Osteoblast (primary cell): ENCODE data around the gene CYP4Z1. TPM values are rescaled to one million over a fixed set of nuclear protein-coding genes. Genes with fewer than 3 reads are reported as not detected.

ENCODE experiments used
- DNase-seq: peaks from one replicate; pipeline ENCODE4 v3.0.0; 2011; ENCODE audit warnings: low spot score, mixed read lengths; ENCODE audit not compliant: insufficient read length; ENCODE audit errors: missing footprints
- H2AFZ ChIP-seq: 2 replicates; pipeline ENCODE4 v1.6.0; 2011; ENCODE audit warnings: mild to moderate bottlenecking, low read length
- H3K27ac ChIP-seq: 2 replicates; pipeline ENCODE4 v1.5.1; 2011; ENCODE audit warnings: mild to moderate bottlenecking, low read depth, low read length, moderate library complexity
- H3K27me3 ChIP-seq: 2 replicates; pipeline ENCODE4 v1.6.0; 2012; ENCODE audit warnings: mild to moderate bottlenecking, control low read depth, inconsistent platforms, low read length, moderate library complexity; ENCODE audit not compliant: insufficient read depth
- H3K36me3 ChIP-seq: 2 replicates; pipeline ENCODE4 v1.5.1; 2011; ENCODE audit warnings: mild to moderate bottlenecking, low read length, control low read depth, moderate library complexity; ENCODE audit not compliant: insufficient read depth
- H3K4me1 ChIP-seq: 2 replicates; pipeline ENCODE4 v1.5.1; 2011; ENCODE audit warnings: mild to moderate bottlenecking, low read length, control low read depth, moderate library complexity; ENCODE audit not compliant: insufficient read depth
- H3K4me2 ChIP-seq: 2 replicates; pipeline ENCODE4 v1.6.0; 2011; ENCODE audit warnings: mild to moderate bottlenecking, low read length; ENCODE audit not compliant: insufficient read depth
- H3K4me3 ChIP-seq: fragments of 200-600 bp; sonication (generic); 3 replicates; pipeline ENCODE4 v1.5.1; 2012; ENCODE audit warnings: mild to moderate bottlenecking, low read length, inconsistent platforms; ENCODE audit not compliant: insufficient read depth
- H3K79me2 ChIP-seq: 2 replicates; pipeline ENCODE4 v1.6.0; 2012; ENCODE audit warnings: mild to moderate bottlenecking, low read length, control low read depth, inconsistent platforms; ENCODE audit not compliant: insufficient read depth
- H3K9me3 ChIP-seq: 2 replicates; pipeline ENCODE4 v1.5.1; 2011; ENCODE audit warnings: low read depth, low read length, control low read depth
- H4K20me1 ChIP-seq: 2 replicates; pipeline ENCODE4 v1.6.0; 2012; ENCODE audit warnings: mild to moderate bottlenecking, low read length, control low read depth; ENCODE audit not compliant: insufficient read depth
- total RNA-seq: library from RNA; depleted of rRNA; stranded (reverse); fragments of >200 nt; gene quantifications from 2 replicates; pipeline ENCODE4 v1.2.3, GENCODE V29; 2012
- TF ChIP-seq, protein P1 (sequence below): IDR thresholded peaks from 2 replicates; pipeline ENCODE4 v1.5.1; 2011; ENCODE audit warnings: mild to moderate bottlenecking, low read depth, low read length, moderate library complexity; ENCODE audit errors: extremely low read depth

The CYP4Z1 gene, protein sequence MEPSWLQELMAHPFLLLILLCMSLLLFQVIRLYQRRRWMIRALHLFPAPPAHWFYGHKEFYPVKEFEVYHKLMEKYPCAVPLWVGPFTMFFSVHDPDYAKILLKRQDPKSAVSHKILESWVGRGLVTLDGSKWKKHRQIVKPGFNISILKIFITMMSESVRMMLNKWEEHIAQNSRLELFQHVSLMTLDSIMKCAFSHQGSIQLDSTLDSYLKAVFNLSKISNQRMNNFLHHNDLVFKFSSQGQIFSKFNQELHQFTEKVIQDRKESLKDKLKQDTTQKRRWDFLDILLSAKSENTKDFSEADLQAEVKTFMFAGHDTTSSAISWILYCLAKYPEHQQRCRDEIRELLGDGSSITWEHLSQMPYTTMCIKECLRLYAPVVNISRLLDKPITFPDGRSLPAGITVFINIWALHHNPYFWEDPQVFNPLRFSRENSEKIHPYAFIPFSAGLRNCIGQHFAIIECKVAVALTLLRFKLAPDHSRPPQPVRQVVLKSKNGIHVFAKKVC
- not detected in 2 replicates for total RNA-seq

DNA sequence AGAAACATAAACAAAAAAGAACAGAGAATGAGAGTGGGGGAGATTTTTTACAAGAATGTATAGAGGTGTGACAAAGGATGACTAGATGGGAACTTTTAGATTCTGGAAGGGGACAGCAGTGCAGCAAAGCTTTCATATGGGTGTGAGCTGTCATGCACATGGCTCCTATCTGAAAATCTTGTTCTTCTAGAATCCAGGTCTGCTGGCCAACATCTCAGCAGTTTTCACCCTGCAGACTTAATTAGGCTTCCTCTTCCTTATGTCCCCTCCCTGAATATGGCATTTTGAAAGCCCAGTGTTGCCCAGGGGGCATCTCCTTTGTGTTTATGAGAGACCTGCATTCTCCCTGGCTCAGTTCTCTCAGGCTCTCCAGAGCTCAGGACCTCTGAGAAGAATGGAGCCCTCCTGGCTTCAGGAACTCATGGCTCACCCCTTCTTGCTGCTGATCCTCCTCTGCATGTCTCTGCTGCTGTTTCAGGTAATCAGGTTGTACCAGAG, at the start of gene CYP4Z1:
Gene CYP4Z1 (plus strand): TSS at position 135 of the 498 bp plus-strand sequence. CDS start 260 bp downstream, at position 395.
- H2AFZ ChIP-seq: no peak within 1 kb of the TSS
- H4K20me1 ChIP-seq: no peaks in the 10 kb centered on the region
- TF ChIP-seq, protein P1, sequence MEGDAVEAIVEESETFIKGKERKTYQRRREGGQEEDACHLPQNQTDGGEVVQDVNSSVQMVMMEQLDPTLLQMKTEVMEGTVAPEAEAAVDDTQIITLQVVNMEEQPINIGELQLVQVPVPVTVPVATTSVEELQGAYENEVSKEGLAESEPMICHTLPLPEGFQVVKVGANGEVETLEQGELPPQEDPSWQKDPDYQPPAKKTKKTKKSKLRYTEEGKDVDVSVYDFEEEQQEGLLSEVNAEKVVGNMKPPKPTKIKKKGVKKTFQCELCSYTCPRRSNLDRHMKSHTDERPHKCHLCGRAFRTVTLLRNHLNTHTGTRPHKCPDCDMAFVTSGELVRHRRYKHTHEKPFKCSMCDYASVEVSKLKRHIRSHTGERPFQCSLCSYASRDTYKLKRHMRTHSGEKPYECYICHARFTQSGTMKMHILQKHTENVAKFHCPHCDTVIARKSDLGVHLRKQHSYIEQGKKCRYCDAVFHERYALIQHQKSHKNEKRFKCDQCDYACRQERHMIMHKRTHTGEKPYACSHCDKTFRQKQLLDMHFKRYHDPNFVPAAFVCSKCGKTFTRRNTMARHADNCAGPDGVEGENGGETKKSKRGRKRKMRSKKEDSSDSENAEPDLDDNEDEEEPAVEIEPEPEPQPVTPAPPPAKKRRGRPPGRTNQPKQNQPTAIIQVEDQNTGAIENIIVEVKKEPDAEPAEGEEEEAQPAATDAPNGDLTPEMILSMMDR: no peak
- no peaks in the 10 kb centered on the region for H3K79me2 ChIP-seq
- H3K4me2 ChIP-seq: no peak within 1 kb of the TSS
- no peak within 1 kb of the TSS for H3K4me3 ChIP-seq
- DNase-seq: no peak
- H3K36me3 ChIP-seq: no peaks in the 10 kb centered on the region
- no peaks in the 10 kb centered on the region for H3K9me3 ChIP-seq
- no peak within 1 kb of the TSS for H3K27ac ChIP-seq
- no peaks in the 10 kb centered on the region for H3K27me3 ChIP-seq
- no peaks in the 10 kb centered on the region for H3K4me1 ChIP-seq

DNA sequence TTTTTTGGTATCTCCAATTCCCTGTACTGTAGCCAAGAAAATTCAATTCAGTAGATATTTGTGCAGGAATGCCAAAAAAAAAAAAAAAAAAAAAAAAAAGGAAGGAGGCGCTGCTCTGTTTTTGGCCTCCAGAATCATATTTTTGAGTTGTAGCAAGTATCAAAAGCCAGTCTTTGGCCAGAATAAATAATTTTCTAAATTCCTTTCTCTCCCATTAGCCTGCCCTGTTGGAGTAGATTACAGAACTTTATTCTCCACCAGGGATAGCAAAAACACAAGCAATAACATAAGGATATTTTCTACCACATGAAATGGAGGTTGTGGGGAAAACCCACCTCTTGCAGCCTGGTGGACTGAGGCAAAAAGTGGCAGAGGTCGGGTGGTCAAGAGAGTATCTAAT, 46.0 kb upstream of the CYP4Z1 start:
- Histone ChIP-seq H3K4me1 (no peaks in the 10 kb centered on the region), H3K27ac (no peak overlapping the region), H3K9me3 (no peaks in the 10 kb centered on the region), H3K4me2 (no peak overlapping the region), H3K27me3 (no peaks in the 10 kb centered on the region), H4K20me1 (no peaks in the 10 kb centered on the region), H3K4me3 (no peak overlapping the region), H2AFZ (no peak overlapping the region), H3K36me3 (no peaks in the 10 kb centered on the region), H3K79me2 (no peaks in the 10 kb centered on the region)
- TF ChIP-seq, protein P1: no peak
- DNase-seq: peak; percentile 36

DNA sequence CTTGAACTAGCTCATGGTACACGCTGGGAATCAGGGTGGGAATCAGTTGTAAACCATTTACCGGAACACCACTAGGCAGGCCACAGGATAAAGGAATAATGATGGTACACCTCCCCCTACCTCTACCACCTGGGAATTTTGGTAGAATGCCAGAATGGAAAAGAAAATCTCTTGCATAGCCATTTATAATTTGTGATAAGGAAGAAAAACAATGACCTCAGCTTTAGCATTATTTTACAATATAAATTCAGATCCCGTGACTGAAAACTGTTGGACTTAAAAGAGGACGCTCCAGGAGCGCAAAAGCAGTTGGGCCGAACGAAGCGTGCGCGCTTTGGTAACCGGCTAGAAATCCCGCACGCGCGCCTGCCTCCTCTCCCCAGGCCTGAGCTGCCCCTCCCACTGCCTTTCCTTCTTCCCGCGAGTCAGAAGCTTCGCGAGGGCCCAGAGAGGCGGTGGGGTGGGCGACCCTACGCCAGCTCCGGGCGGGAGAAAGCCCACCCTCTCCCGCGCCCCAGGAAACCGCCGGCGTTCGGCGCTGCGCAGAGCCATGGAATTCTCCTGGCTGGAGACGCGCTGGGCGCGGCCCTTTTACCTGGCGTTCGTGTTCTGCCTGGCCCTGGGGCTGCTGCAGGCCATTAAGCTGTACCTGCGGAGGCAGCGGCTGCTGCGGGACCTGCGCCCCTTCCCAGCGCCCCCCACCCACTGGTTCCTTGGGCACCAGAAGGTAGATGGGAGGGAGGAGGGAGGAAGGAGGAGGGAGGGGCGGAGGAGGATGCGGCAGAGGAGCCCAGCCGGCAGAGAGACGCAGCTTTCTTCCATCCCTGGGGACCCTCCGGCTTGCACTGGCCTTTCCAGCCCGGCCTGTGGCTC, 43.5 kb upstream of the CYP4Z1 start, which contains the start of gene CYP4X1:
Gene CYP4X1 (plus strand): TSS at position 402 of the 873 bp plus-strand sequence. CDS start 149 bp downstream, at position 551.
- no peak within 1 kb of the TSS for H2AFZ ChIP-seq

More for the DNA sequence above, 43.5 kb upstream of the CYP4Z1 start, which contains the start of gene CYP4X1:
- Histone ChIP-seq H3K4me1 (no peaks in the 10 kb centered on the region), H3K9me3 (no peaks in the 10 kb centered on the region), H4K20me1 (no peaks in the 10 kb centered on the region), H3K79me2 (no peaks in the 10 kb centered on the region), H3K36me3 (no peaks in the 10 kb centered on the region), H3K27me3 (no peaks in the 10 kb centered on the region), H3K4me2 (no peak within 1 kb of the TSS), H3K27ac (no peak within 1 kb of the TSS), H3K4me3 (no peak within 1 kb of the TSS)
- DNase-seq: peak; percentile 45
- TF ChIP-seq, protein P1: no peak
